Measurements from ENCODE around the gene BCL2L1.

GRCh38 chr20:31740208-31740607 is 17.5 kb upstream of the BCL2L1 start:
- TF ChIP-seq CTCF (IDR thresholded peaks at IDR 0.05) (no peak), POLR2A (IDR thresholded peaks at IDR 0.05) (no peak), POLR2AphosphoS5 (IDR thresholded peaks at IDR 0.05) (no peak)

Measured in upper lobe of left lung (tissue), 4 donors.